Umbilical cord (tissue), 2 donors: Measurements from ENCODE around the gene AFF3. TPM values are rescaled to one million over a fixed set of nuclear protein-coding genes. Genes with fewer than 3 reads are reported as not detected.
A peak's percentile ranks its signal among the peaks of the same experiment; 100 is the strongest.
"Not testable (repeated sequence)": the region's sequence is repeated elsewhere in the genome, so short reads cannot be mapped to it uniquely, and the experiment has no call there.

Experiments used
- DNase-seq: peaks from one replicate; pipeline ENCODE4 v3.0.0-alpha.2; 2015; ENCODE audit warnings: low spot score
- total RNA-seq: library from RNA; depleted of rRNA; stranded (reverse); fragments of >200 nt; gene quantifications from one replicate; pipeline ENCODE4 v1.2.3, GENCODE V29; 2014; ENCODE audit warnings: low replicate concordance; ENCODE audit not compliant: insufficient read depth

AFF3 gene, protein sequence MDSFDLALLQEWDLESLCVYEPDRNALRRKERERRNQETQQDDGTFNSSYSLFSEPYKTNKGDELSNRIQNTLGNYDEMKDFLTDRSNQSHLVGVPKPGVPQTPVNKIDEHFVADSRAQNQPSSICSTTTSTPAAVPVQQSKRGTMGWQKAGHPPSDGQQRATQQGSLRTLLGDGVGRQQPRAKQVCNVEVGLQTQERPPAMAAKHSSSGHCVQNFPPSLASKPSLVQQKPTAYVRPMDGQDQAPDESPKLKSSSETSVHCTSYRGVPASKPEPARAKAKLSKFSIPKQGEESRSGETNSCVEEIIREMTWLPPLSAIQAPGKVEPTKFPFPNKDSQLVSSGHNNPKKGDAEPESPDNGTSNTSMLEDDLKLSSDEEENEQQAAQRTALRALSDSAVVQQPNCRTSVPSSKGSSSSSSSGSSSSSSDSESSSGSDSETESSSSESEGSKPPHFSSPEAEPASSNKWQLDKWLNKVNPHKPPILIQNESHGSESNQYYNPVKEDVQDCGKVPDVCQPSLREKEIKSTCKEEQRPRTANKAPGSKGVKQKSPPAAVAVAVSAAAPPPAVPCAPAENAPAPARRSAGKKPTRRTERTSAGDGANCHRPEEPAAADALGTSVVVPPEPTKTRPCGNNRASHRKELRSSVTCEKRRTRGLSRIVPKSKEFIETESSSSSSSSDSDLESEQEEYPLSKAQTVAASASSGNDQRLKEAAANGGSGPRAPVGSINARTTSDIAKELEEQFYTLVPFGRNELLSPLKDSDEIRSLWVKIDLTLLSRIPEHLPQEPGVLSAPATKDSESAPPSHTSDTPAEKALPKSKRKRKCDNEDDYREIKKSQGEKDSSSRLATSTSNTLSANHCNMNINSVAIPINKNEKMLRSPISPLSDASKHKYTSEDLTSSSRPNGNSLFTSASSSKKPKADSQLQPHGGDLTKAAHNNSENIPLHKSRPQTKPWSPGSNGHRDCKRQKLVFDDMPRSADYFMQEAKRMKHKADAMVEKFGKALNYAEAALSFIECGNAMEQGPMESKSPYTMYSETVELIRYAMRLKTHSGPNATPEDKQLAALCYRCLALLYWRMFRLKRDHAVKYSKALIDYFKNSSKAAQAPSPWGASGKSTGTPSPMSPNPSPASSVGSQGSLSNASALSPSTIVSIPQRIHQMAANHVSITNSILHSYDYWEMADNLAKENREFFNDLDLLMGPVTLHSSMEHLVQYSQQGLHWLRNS (N-terminal part only)
- 22.1 TPM for total RNA-seq

DNA sequence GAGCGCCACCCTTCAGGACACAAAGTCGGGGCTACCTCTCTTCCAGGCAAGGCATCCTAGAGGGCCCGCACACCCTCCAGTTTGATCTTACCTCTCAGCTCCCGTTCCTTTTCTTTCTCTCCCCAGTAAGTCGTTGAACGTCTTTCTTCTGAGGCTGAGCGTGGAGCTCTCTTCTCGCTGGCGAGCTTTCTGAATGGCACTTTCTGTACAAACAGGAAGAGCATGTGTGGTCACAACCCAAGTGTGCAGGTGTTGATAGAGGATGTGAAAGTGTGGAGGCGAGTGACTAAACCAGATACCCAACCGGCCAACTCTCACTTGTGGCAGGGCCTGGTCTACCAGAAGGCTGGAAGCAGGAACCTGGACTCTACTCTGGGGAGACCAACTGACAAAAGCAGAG is at the start of gene AFF3:
Gene AFF3, minus strand, starts transcription at position 198 of the 400 bp plus-strand sequence. CDS start 38,136 bp downstream, outside the sequence.
- DNase-seq, result no peak

DNA sequence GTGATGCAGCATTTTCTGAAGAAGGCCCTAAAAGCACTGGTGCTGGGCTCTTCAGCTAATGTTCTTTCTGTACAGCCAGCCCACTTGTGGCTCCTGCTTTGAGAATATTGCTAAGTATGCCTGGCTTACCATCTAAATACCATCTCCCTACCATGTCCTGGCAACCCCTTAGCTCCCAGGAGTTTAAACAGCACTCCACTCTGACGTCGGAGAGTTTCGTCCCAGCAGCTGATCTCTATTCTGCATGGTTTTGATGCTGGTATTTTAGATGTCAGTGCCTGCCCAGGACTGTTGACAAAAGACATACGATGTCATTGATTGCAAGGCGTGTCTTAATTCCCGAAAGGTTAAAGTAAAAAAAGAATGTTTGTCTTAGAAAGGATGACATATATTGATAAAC is 47.0 kb upstream of the AFF3 start:
- DNase-seq, result no peak

- DNase-seq, result no peak
These were observed 45.9 kb upstream of the AFF3 start for GRCh38 chr2:100188326-100188725.

DNA sequence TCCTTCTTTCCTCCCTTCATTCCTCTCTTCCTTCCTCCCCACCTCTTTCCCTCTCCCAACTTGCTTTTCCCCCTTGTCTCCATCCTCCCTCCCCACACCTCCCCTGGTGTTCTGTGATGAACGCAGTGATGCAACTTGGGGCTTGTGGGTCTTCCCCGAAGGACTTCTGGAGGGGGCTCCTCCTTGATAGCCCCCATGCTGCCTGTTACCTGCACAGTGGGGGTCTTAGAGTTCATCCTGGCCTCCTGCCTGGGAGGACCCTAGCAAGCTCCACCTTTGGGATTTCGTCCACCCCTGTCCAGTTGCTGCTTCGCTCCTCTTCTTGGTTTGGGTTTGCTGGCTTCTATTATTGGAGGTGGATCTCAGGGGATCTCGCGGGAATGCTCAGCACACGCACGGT is 43.7 kb upstream of the AFF3 start:
- no peak for DNase-seq

- no peak for DNase-seq
These were observed 43.1 kb upstream of the AFF3 start for GRCh38 chr2:100185516-100185915.

- no peak for DNase-seq
These were observed 42.7 kb upstream of the AFF3 start for GRCh38 chr2:100185105-100185504.

DNA sequence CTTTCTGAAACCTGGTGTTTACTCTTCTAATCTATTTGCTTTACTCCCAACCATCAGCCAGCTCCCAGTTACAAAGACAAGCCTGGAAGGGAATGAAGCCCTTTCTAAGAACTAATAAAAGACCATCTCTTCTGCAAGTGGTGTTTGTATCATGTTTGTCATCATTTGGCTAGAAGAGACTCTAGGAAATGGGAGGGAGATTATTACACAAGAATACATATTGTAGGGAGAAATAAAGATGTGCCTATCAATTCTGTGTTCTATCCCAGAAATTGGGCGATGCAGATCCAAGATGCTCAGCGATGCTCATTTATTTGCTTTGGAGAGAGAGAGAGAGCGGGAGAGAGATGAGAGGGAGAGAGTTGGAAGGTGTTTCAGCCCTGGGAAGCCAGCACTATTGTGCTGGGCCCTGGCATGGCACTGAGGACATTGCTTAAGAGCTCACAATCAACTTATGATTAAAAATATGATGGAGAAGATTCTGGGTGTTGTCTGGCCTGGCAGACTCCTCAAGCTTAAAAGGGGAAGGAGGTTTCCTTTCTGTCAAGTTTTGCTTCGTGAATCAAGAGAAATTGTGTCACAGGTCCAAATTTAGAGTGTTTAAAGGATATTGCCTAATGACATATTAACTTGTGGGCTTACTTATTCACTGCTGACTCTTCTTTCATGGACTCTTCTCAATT is 41.8 kb upstream of the AFF3 start:
- no peak for DNase-seq

DNA sequence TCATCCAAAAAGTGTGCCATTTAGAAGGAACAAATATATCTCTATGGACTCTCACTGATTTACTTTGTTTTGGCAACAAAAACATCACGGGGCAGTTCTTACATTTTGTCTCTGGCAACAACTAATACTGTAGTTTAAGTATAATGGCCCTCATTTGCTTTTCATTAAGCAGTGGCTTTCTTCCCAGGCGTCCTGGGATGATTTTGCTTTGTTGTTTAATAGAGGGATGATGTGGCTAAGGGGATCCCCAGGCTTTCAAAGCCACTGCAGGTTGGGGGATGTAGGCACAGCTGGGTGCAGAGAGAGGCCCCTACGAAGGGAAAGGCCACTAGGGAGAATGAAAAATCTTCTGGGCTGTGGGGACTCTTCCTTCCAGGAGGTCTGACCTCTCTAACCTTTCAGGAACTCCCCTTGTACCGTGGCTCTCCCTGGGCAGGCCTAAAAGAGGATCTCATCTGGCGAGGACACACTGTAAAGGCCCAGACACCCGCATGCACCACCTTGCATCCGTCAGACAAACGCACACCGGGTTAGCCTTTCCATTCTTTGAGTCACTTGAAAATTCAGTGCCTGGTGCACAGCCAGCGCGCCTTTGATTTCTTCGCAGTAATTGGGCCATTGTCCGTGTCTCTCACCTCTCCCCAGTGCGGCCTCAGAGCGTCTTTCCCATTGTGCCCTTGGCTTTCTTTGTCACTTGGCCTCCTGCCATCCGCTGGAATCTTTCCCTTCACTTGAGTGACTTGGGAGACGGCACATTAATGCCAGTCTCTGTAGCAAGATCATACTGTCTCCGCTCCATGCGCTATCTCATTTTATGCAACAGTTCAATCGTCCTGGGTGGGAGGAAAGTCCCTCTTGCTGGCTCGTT is 40.3 kb upstream of the AFF3 start:
- DNase-seq, result no peak

DNA sequence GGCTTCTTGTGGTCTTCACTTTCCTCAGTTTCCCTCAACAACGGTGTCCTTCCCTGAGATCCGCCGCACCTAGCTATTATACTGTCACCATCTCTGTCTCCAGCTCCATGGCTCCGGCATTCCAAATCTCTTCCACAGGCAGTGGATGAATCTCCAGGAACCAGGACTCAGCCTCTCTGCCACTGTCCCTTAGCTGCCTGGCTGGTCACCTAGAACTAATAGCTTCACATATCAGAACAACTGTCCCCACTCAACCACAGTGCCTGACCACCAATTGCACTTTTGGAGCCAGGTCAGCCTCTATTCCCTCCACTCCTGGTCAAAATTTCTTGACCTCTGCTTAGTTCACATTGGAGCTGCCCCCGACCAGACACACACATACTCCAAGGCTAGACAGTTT is 38.1 kb upstream of the AFF3 start:
- no peak for DNase-seq

DNA sequence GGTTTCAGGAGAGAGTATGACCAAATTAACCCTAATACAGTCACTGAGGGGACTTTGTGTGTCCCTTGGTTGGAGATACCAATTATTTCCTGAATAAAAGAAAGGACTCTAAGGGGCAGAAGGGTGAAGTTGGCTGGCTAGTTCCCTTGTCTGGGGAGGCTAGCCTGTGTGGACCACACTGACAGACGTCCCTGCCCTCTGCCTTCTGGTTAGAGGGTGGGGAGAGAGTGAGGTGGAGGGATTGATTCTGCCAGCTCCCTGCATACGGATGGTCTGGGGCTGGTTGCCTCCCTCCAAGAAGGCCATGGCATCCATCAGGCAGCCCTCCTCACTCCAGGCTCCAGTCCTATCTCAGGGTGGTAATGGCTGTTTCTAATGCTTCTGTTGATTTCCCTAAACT is 37.4 kb upstream of the AFF3 start:
- no peak for DNase-seq

- no peak for DNase-seq
These were observed 36.5 kb upstream of the AFF3 start for GRCh38 chr2:100178864-100179263.

DNA sequence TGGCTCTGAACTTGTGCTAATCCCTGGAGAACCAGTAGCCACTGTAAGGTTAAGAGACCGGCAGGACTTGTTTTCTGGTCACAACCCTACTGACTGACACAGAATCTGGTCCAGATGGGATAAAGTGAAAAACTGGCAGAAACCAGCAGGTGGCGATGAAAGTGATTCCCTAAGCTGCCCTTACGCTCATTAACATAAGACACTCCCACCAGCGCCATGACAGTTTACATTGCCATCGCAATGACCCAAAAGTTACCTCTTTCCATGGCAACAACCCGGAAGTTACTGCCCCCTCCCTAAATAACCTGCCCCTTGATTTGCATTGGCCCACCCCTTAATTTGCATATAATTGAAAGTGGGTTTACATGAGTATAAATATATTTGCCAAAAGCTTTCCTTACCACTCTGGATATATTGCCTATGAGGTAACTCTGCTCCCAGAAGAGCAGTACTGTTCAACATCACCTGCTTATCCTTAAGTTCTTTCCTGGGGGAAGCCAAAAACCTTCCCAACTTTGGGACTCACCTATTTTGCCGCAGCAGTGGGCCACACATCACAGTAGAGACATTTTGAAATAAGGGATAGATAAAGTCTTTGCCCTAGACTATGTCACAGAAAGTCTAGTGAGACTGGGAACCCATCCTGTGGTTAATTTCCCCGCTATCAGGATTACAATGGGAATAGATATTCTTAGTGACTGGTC is 35.8 kb upstream of the AFF3 start:
- no peak for DNase-seq

- no peak for DNase-seq
These were observed 34.5 kb upstream of the AFF3 start for GRCh38 chr2:100176925-100177324.

- peak; percentile 90 for DNase-seq
These were observed 31.6 kb upstream of the AFF3 start for GRCh38 chr2:100174026-100174431.

GRCh38 chr2:100166701-100167100 is 24.3 kb upstream of the AFF3 start:
- no peak for DNase-seq

DNA sequence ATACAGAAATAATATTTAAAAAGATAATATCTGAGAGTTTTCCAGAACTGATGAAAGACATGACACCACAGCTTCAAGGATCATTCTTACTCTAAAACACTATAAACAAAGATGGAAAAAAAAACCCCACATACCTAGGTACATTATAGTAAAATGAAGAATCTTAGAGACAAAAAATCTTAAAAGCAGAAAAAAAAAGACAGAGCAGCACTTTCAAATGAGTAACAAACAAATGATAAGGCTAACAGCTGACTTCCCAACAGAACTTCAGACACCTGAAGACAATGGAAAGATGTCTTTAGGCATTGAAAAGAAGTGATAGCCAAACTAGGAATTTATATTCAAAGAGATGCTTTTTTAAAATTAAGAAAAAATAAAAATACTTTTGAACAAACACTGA is 21.2 kb upstream of the AFF3 start:
- DNase-seq, result no peak

DNA sequence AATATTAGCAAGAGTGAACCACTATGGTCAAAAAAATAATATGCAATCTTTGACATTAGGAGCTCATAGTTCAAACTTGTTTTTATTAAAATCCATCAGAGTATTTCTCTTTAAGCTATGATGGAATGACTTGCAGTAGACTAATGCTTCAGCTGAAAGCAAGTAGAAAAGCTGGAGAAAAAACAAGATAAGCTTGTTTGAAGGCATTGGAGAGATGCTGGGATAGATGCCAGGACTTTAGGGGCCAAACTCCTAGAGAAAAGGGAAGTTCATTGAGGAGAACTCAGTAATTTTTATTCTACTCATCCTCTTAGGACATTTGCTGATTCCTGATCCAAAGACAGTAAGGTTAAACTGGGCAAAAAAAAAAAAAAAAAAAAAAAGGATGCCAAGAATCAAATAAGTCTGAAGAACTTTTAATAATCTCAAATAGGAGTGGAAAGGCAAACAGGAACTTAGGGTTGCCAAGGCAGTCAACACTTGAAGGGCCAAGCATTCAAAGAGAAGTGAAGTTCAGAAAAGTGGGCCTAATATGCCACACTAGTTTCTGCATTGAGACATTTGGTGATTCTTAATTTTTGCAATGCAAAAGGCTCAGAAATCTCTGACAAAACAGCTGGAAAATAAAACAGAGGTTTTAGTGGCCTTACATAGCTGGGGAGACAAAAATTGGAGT is 19.7 kb upstream of the AFF3 start:
- peak; percentile 81 for DNase-seq

GRCh38 chr2:100160396-100160795 is 18.0 kb upstream of the AFF3 start:
- DNase-seq, result peak; percentile 38

DNA sequence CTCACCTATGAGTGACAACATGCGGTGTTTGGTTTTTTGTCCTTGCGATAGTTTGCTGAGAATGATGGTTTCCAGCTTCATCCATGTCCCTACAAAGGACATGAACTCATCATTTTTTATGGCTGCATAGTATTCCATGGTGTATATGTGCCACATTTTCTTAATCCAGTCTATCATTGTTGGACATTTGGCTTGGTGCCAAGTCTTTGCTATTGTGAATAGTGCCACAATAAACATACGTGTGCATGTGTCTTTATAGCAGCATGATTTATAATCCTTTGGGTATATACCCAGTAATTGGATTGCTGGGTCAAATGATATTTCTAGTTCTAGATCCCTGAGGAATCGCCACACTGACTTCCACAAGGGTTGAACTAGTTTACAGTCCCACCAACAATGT is 9.4 kb upstream of the AFF3 start:
- DNase-seq, result not testable (repeated sequence)
